Measurements from ENCODE around the gene PPP1R15B.
A peak's percentile ranks its signal among the peaks of the same experiment; 100 is the strongest.

DNA sequence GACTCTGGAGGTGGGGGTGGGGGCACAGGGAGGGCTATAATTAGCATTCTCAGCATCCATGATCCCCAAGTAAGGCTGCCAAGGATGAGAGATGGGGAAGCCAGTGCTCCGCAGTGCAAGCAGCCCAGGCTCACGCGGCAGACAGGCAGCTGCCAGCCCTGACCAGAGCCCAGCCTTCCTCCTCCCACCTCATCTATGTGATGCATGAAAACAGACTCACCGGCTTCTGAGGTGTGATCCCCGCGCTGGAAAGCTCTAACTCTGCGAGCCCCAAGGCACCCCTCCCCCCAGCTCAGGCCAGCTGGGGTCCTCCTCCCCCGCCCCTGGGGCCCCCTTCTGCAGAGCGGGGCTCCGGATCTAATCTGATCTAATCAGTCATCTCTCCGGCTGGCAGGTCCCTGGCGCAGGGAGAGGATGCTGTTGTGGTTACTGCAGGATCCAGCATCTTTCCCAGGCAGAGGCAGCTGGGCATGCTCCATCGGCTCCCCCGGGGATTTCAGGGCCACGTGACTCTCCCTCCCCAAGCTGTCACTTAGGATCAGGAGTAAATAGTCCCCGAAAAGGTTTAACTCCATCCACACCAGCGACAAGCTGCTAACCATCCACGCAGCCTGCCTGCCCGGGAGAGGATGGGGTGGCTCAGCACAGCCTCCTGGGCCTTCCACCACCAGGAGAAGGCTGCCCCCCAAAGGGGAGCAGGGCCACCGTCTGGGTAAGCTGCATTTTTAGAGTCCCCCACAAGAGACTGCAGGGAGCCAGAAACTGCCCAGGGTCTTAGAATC is 52.0 kb downstream of the PPP1R15B start, which contains the start of gene PLEKHA6:
- TF ChIP-seq CTCF (conservative IDR thresholded peaks at IDR 0.05; ENCODE audit: low read depth, low read length) (0 out of 2 replicates have a peak, but pooled peaks have one; percentile 14), EZH2 (IDR thresholded peaks at IDR 0.05; ENCODE audit: low read length, unreplicated experiment) (no peak), EZH2phosphoT487 (IDR thresholded peaks at IDR 0.05; ENCODE audit: borderline replicate concordance, low read length) (no peak)

Data from PC-3 (cell line).